ENCODE data around the gene SLC6A19. TPM values are rescaled to one million over a fixed set of nuclear protein-coding genes. Genes with fewer than 3 reads are reported as not detected.

Gene SLC6A19
- total and polyA plus RNA-seq, 9 donors: 0.08 to 1.5 TPM; not detected in 7

- no peak overlapping the region for H3K27ac ChIP-seq
- H3K4me3 ChIP-seq: no peak overlapping the region
- TF ChIP-seq EP300 (IDR thresholded peaks at IDR 0.05): no peak
- no peak for TF ChIP-seq CTCF (IDR thresholded peaks at IDR 0.05)
- TF ChIP-seq POLR2A (IDR thresholded peaks at IDR 0.05): no peak
These were observed 39.1 kb upstream of the SLC6A19 start for GRCh38 chr5:1162276-1162675.

GRCh38 chr5:1162751-1163150 lies 38.6 kb upstream of the SLC6A19 start:
- intact Hi-C loops (cut with DNase I): loop anchor here in 2 of 4 donors (10.0 kb wide), 2 partner anchors 238 to 488 kb away; no protein-coding TSS in a partner anchor

More at GRCh38 chr5:1162276-1162675, 39.1 kb upstream of the SLC6A19 start:
- 68 to 80% (median 68%) methylated on average over 17 of the region's 17 CpGs for WGBS, 3 donors
- intact Hi-C loops (cut with DNase I): loop anchor here in 2 of 4 donors (10.0 kb wide), 2 partner anchors 237 to 487 kb away; no protein-coding TSS in a partner anchor
- DNase-seq: no peak
- no peaks in the 10 kb centered on the region for H3K27me3 ChIP-seq
- H3K9me3 ChIP-seq: no peaks in the 10 kb centered on the region
- H3K36me3 ChIP-seq: no peaks in the 10 kb centered on the region
- no peaks in the 10 kb centered on the region for H3K4me1 ChIP-seq (ENCODE audit: insufficient read depth)

GRCh38 chr5:1163366-1163765 lies 38.0 kb upstream of the SLC6A19 start:
- Histone ChIP-seq H3K4me1 (ENCODE audit: insufficient read depth) (peaks cover 3% of the 10 kb centered on the region), H3K9me3 (no peaks in the 10 kb centered on the region), H3K27ac (no peak overlapping the region), H3K27me3 (no peaks in the 10 kb centered on the region), H3K36me3 (no peaks in the 10 kb centered on the region), H3K4me3 (no peak overlapping the region)
- DNase-seq: no peak
- WGBS, 3 donors: 90 to 95% (median 94%) methylated on average over 12 of the region's 12 CpGs
- intact Hi-C loops (cut with DNase I): loop anchor here in 2 of 4 donors (10.0 kb wide), 2 partner anchors 239 to 489 kb away; no protein-coding TSS in a partner anchor
- TF ChIP-seq CTCF (IDR thresholded peaks at IDR 0.05): no peak
- no peak for TF ChIP-seq EP300 (IDR thresholded peaks at IDR 0.05)
- TF ChIP-seq POLR2A (IDR thresholded peaks at IDR 0.05): no peak

More at GRCh38 chr5:1162751-1163150, 38.6 kb upstream of the SLC6A19 start:
- Histone ChIP-seq H3K27ac (no peak overlapping the region), H3K4me1 (ENCODE audit: insufficient read depth) (peaks cover under 1% of the 10 kb centered on the region), H3K9me3 (no peaks in the 10 kb centered on the region), H3K36me3 (no peaks in the 10 kb centered on the region), H3K4me3 (no peak overlapping the region), H3K27me3 (no peaks in the 10 kb centered on the region)
- WGBS, 3 donors: 86 to 87% (median 86%) methylated on average over 8 of the region's 8 CpGs
- TF ChIP-seq EP300 (IDR thresholded peaks at IDR 0.05): no peak
- TF ChIP-seq CTCF (IDR thresholded peaks at IDR 0.05): no peak
- TF ChIP-seq POLR2A (IDR thresholded peaks at IDR 0.05): no peak
- DNase-seq: no peak

DNA sequence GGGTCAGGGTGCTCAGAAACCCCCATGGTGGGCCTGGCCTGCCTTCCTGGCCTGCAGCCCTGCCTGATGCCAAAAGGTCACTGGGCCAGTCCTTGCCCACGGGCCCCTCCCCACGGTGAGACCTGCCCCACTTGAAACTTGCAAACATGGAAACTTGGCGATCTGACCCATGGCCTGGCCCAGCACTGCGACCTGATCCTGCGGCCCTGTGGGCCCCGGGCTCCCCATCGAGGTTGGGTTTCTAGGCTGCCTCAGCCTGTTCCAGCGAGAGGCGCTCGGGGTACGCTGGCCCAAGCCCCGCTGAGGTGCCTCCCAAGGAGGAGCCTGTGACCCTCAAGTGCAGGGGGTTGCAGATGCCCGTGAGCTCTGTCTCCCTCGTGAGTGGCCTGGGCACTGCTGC lies 37.5 kb upstream of the SLC6A19 start:
- TF ChIP-seq POLR2A (IDR thresholded peaks at IDR 0.05) (no peak), EP300 (IDR thresholded peaks at IDR 0.05) (no peak), CTCF (IDR thresholded peaks at IDR 0.05) (no peak)
- 86 to 94% (median 88%) methylated on average over 13 to 14 of the region's 14 CpGs for WGBS, 3 donors
- no peak overlapping the region for H3K27ac ChIP-seq
- no peaks in the 10 kb centered on the region for H3K36me3 ChIP-seq
- no peaks in the 10 kb centered on the region for H3K9me3 ChIP-seq
- intact Hi-C loops (cut with DNase I): loop anchor here in 2 of 4 donors (10.0 kb wide), 2 partner anchors 239 to 489 kb away; no protein-coding TSS in a partner anchor
- peaks cover 3% of the 10 kb centered on the region for H3K4me1 ChIP-seq (ENCODE audit: insufficient read depth)
- no peak for DNase-seq
- no peaks in the 10 kb centered on the region for H3K27me3 ChIP-seq
- no peak overlapping the region for H3K4me3 ChIP-seq
